Measurements from ENCODE around the gene ANKRD29.

- TF ChIP-seq EZH2 (IDR thresholded peaks at IDR 0.05; ENCODE audit: borderline replicate concordance, low read length), result no peak
- TF ChIP-seq, protein P1, sequence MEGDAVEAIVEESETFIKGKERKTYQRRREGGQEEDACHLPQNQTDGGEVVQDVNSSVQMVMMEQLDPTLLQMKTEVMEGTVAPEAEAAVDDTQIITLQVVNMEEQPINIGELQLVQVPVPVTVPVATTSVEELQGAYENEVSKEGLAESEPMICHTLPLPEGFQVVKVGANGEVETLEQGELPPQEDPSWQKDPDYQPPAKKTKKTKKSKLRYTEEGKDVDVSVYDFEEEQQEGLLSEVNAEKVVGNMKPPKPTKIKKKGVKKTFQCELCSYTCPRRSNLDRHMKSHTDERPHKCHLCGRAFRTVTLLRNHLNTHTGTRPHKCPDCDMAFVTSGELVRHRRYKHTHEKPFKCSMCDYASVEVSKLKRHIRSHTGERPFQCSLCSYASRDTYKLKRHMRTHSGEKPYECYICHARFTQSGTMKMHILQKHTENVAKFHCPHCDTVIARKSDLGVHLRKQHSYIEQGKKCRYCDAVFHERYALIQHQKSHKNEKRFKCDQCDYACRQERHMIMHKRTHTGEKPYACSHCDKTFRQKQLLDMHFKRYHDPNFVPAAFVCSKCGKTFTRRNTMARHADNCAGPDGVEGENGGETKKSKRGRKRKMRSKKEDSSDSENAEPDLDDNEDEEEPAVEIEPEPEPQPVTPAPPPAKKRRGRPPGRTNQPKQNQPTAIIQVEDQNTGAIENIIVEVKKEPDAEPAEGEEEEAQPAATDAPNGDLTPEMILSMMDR (IDR thresholded peaks at IDR 0.05; ENCODE audit: low read length), result no peak
These were observed 95.0 kb downstream of the ANKRD29 start for GRCh38 chr18:23567671-23568070.

Measured in OCI-LY1 (cell line).